NT2/D1 (cell line): Measurements from ENCODE around the gene FBH1.

Experiments
- SUZ12 ChIP-seq: IDR thresholded peaks from 2 replicates; pipeline ENCODE4 v1.6.1; 2011; ENCODE audit not compliant: insufficient read length, insufficient read depth; ENCODE audit errors: extremely low read depth
- ZNF274 ChIP-seq: IDR thresholded peaks from 2 replicates; pipeline ENCODE4 v1.6.1; 2011; ENCODE audit warnings: mild to moderate bottlenecking, low read depth, low read length

DNA sequence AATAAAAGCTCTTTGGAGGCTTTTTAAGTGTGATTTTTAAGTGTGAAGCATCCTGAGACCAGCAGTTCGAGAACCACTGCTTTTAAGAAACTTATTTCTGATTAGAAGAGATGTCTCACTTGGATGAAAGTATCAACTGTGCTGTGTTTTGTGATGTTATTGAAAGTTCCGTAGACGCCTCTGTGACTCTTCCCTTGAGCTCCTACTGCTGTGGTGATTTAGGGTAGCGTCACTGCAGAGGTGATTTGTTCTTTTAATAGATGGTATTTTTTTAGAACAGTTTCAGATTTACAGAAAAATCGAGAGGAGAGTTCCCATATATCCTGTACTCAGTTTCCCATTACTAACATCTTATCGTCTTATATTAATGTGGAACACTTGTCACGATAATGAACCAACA, 29.5 kb downstream of the FBH1 start:
- no peak for TF ChIP-seq ZNF274
- TF ChIP-seq SUZ12: no peak
